Natural killer cell (primary cell): Measurements from ENCODE around the gene PCBD1. TPM values are rescaled to one million over a fixed set of nuclear protein-coding genes. Genes with fewer than 3 reads are reported as not detected.

Source experiments
- ATAC-seq, 3 donors: fragments of 150-1000 bp in 2 of 3; fragments of 200-7000 bp in 1 of 3; cut with Tn5 transposase; 1 replicate in 1 of 3; 2 replicates in 2 of 3; pipeline ENCODE4 v1.10.0; 2021; ENCODE audit warnings: mild to moderate bottlenecking in 2 of 3, moderate library complexity in 2 of 3
- DNase-seq, 2 donors: peaks; one replicate each; pipeline versions ENCODE4 v3.0.0 to v3.0.0-alpha.2; 2013 to 2021; ENCODE audit warnings: mixed read lengths in 1 of 2
- H3K27ac ChIP-seq: one replicate; pipeline ENCODE4 v1.5.1; 2013; ENCODE audit warnings: mild to moderate bottlenecking, low read length
- H3K27me3 ChIP-seq: one replicate; pipeline ENCODE4 v1.6.1; 2013; ENCODE audit warnings: low read length; ENCODE audit not compliant: control insufficient read depth, insufficient read depth
- H3K36me3 ChIP-seq: one replicate; pipeline ENCODE4 v1.6.1; 2013; ENCODE audit warnings: low read length; ENCODE audit not compliant: control insufficient read depth, insufficient read depth
- H3K4me1 ChIP-seq: one replicate; pipeline ENCODE4 v1.6.1; 2013; ENCODE audit warnings: low read length; ENCODE audit not compliant: control insufficient read depth, insufficient read depth
- H3K4me3 ChIP-seq: one replicate; pipeline ENCODE4 v1.5.1; 2013; ENCODE audit warnings: low read length
- H3K9me3 ChIP-seq: one replicate; pipeline ENCODE4 v1.6.1; 2013; ENCODE audit warnings: low read length; ENCODE audit not compliant: control insufficient read depth, insufficient read depth
- H3K27ac Mint-ChIP-seq, 2 donors: one replicate each; pipeline ENCODE4 v1.8.0; 2022; ENCODE audit warnings: mild to moderate bottlenecking in 2 of 2, mixed read lengths in 2 of 2, moderate library complexity in 1 of 2
- H3K27me3 Mint-ChIP-seq, 2 donors: one replicate each; pipeline ENCODE4 v1.8.0; 2022; ENCODE audit warnings: low read depth in 2 of 2, mixed read lengths in 2 of 2
- H3K36me3 Mint-ChIP-seq: one replicate; pipeline ENCODE4 v1.8.0; 2022; ENCODE audit warnings: mixed read lengths
- H3K4me1 Mint-ChIP-seq, 2 donors: one replicate each; pipeline ENCODE4 v1.8.0; 2022; ENCODE audit warnings: mixed read lengths in 2 of 2
- H3K4me3 Mint-ChIP-seq: one replicate; pipeline ENCODE4 v1.8.0; 2022; ENCODE audit warnings: mild to moderate bottlenecking, moderate library complexity, mixed read lengths
- H3K9me3 Mint-ChIP-seq, 2 donors: one replicate each; pipeline ENCODE4 v1.8.0; 2022; ENCODE audit warnings: mixed read lengths in 2 of 2
- WGBS: methylation state at CpG from one replicate; pipeline ENCODE4 v1.1.7; 2013; ENCODE audit warnings: missing lambda C conversion rate; ENCODE audit not compliant: insufficient coverage; 5-methylcytosine and 5-hydroxymethylcytosine counted together
- intact Hi-C: fragments of 100-400 bp; cut with micrococcal nuclease; formaldehyde crosslinking; loops from one replicate; pipeline ENCODE4 v1.14.2; 2022
- total RNA-seq, 4 donors: library from RNA; stranded (reverse); fragments of 120-200 nt in 1 of 4; gene quantifications; one replicate each; pipeline versions ENCODE4 v1.2.3 to v1.2.4, GENCODE V29; 2013 to 2022
- TF ChIP-seq, protein P1 (sequence below): fragments of 200-600 bp; IDR thresholded peaks from one replicate; pipeline ENCODE4 v1.8.0; 2022; ENCODE audit warnings: antibody characterized with exemption

PCBD1 gene
- total RNA-seq, 3 donors from 2014 or later (not counting 1 experiment from before 2014, with no cell fraction given): 7.2 to 15.3 (median 10.4) TPM

DNA sequence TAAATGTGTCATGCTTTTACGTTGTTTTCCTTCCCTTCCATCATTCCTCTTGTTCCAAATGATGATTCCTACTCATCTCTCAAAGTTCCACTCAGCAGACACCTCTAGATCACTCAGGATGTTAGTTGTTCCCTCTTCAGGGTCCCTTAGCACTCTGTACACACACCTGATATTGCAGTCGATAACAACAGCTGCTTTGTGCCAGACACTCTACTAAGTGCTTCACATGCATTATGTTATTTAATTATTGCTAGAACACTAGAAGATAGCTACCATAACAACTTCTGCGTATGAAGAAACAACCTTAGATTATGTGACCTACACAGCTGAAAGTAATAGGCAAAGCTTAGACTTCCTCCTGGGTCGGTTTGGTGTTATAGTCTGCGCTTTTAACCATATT, 29.6 kb downstream of the PCBD1 start:
- Histone ChIP-seq H3K4me3 (no peak overlapping the region), H3K27ac (no peak overlapping the region), H3K4me1 (peaks cover 10% of the 10 kb centered on the region), H3K36me3 (peaks cover 40% of the 10 kb centered on the region), H3K9me3 (no peaks in the 10 kb centered on the region), H3K27me3 (no peaks in the 10 kb centered on the region)
- H3K9me3 Mint-ChIP-seq: no peaks in the 10 kb centered on the region
- H3K27ac Mint-ChIP-seq: no peak overlapping the region
- WGBS: 92% methylated on average over 4 of the region's 5 CpGs
- TF ChIP-seq, protein P1, sequence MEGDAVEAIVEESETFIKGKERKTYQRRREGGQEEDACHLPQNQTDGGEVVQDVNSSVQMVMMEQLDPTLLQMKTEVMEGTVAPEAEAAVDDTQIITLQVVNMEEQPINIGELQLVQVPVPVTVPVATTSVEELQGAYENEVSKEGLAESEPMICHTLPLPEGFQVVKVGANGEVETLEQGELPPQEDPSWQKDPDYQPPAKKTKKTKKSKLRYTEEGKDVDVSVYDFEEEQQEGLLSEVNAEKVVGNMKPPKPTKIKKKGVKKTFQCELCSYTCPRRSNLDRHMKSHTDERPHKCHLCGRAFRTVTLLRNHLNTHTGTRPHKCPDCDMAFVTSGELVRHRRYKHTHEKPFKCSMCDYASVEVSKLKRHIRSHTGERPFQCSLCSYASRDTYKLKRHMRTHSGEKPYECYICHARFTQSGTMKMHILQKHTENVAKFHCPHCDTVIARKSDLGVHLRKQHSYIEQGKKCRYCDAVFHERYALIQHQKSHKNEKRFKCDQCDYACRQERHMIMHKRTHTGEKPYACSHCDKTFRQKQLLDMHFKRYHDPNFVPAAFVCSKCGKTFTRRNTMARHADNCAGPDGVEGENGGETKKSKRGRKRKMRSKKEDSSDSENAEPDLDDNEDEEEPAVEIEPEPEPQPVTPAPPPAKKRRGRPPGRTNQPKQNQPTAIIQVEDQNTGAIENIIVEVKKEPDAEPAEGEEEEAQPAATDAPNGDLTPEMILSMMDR: no peak
- no peak for ATAC-seq
- H3K4me3 Mint-ChIP-seq: no peak overlapping the region
- H3K36me3 Mint-ChIP-seq: peaks cover 31% of the 10 kb centered on the region
- H3K27me3 Mint-ChIP-seq: no peaks in the 10 kb centered on the region
- peaks cover 20 to 23% of the 10 kb centered on the region in 2 donors for H3K4me1 Mint-ChIP-seq
- DNase-seq: no peak
- intact Hi-C loops: no loop called here

DNA sequence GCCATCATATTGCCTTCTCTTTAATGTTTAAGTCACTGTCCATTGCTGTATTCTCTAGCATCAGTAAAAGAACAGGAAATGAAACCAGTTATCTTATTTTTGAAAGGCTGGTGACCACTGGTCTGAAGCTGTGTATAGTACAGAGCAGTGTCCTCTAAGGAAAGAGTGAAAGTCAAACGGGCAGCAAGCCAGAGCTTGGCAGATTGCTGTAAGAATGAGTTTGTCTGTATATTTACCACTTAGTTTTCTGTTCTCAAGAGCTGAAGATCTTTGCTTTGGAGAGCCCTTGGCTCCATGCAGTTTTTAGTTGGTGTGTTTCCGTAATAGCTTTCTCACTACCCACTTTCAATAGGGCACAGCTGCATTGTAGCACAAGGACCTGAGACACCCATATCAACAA, 31.9 kb downstream of the PCBD1 start:
- Mint-ChIP-seq H3K4me1 (peaks cover 16 to 18% of the 10 kb centered on the region in 2 donors), H3K4me3 (no peak overlapping the region), H3K36me3 (peaks cover 31% of the 10 kb centered on the region), H3K9me3 (no peaks in the 10 kb centered on the region), H3K27me3 (no peaks in the 10 kb centered on the region), H3K27ac (peak overlapping the region; percentile 10 to 58)
- TF ChIP-seq, protein P1: no peak
- Histone ChIP-seq H3K4me1 (peaks cover 10% of the 10 kb centered on the region), H3K36me3 (peaks cover 52% of the 10 kb centered on the region), H3K27ac (no peak overlapping the region), H3K9me3 (no peaks in the 10 kb centered on the region), H3K4me3 (no peak overlapping the region), H3K27me3 (no peaks in the 10 kb centered on the region)
- no peak for DNase-seq
- intact Hi-C loops: no loop called here
- 27% methylated on average over 1 of the region's 2 CpGs for WGBS
- peak in 2 of 3 donors; percentile 43 to 47 for ATAC-seq

DNA sequence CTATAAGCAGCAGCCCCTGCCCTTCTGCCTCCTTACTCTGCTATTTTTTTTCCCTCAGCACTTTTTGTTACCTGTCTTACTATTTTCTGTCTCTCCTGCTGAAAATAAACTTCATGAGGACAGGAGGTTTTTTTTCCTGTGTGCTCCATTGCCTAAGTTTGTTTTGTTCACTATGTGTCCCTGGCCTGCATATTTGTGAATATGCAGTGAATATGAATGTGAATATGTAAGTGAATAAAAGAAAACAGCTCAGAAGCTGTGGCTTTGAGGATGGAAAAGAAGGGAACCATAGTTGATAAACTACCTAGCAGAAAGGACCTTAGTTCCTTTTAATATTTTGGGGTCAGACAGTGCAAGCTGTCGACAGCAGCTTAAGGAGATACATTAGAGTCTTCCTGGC, 34.9 kb downstream of the PCBD1 start:
- Mint-ChIP-seq H3K36me3 (peaks cover 10% of the 10 kb centered on the region), H3K27me3 (no peaks in the 10 kb centered on the region), H3K27ac (no peak overlapping the region), H3K4me1 (peaks cover 16 to 28% of the 10 kb centered on the region in 2 donors), H3K4me3 (no peak overlapping the region), H3K9me3 (no peaks in the 10 kb centered on the region)
- 100% methylated on average over 1 of the region's 1 CpG for WGBS
- TF ChIP-seq, protein P1: no peak
- Histone ChIP-seq H3K4me1 (peaks cover 10% of the 10 kb centered on the region), H3K4me3 (no peak overlapping the region), H3K9me3 (no peaks in the 10 kb centered on the region), H3K27ac (no peak overlapping the region), H3K36me3 (peaks cover 33% of the 10 kb centered on the region), H3K27me3 (no peaks in the 10 kb centered on the region)
- intact Hi-C loops: no loop called here
- no peak for DNase-seq
- no peak for ATAC-seq

DNA sequence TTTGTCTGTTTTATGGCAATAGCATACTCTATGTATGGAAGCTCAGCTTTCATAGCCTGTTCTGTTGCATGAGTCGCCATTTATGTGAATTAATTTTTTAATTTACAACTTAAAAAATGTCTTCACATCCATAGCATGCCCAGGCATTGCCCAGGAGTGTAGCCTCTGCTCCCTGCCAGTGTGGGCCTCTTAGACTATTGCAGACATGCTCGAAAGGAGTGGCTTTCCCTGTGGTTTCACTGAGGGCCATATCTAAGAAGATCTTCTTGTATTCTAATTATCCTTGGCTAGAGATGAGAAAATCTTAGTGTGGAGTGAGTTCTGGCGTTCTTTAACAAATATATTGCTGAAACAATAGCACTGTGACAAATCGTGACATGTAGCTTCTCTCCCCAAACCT, 35.3 kb downstream of the PCBD1 start:
- peaks cover 32% of the 10 kb centered on the region for H3K36me3 ChIP-seq
- H3K4me1 Mint-ChIP-seq: peaks cover 16 to 28% of the 10 kb centered on the region in 2 donors
- no peak overlapping the region for H3K4me3 ChIP-seq
- no peak for ATAC-seq
- no peak overlapping the region for H3K27ac Mint-ChIP-seq
- H3K9me3 Mint-ChIP-seq: no peaks in the 10 kb centered on the region
- H3K4me3 Mint-ChIP-seq: no peak overlapping the region
- DNase-seq: no peak
- no peaks in the 10 kb centered on the region for H3K9me3 ChIP-seq
- no peaks in the 10 kb centered on the region for H3K27me3 Mint-ChIP-seq
- TF ChIP-seq, protein P1: no peak
- H3K4me1 ChIP-seq: peaks cover 10% of the 10 kb centered on the region
- intact Hi-C loops: no loop called here
- 95% methylated on average over 3 of the region's 4 CpGs for WGBS
- no peak overlapping the region for H3K27ac ChIP-seq
- H3K36me3 Mint-ChIP-seq: peaks cover 7% of the 10 kb centered on the region
- H3K27me3 ChIP-seq: no peaks in the 10 kb centered on the region
